A549 (cell line): Measurements from ENCODE around the gene CCDC70.

Source experiments
- CTCF ChIP-seq: fragments of >200 bp; sonication (Bioruptor Twin); formaldehyde crosslinking; IDR thresholded peaks from 3 replicates; pipeline ENCODE4 v1.5.1; 2016
- EP300 ChIP-seq, 2 experiments: fragments of >200 bp; sonication (Bioruptor Twin); formaldehyde crosslinking; IDR thresholded peaks; 2 replicates in 1 of 2; 3 replicates in 1 of 2; pipeline ENCODE4 v1.6.1; 2016 to 2017
- FOSL2 ChIP-seq, 2 experiments: fragments of 450-650 bp in 1 of 2; fragments of >200 bp in 1 of 2; sonication (Bioruptor Twin) in 1 of 2; formaldehyde crosslinking; IDR thresholded peaks; 2 replicates each; pipeline versions ENCODE4 v1.5.0 to v1.6.1; 2016 to 2020; ENCODE audit warnings: mild to moderate bottlenecking in 1 of 2, moderate library complexity in 1 of 2
- HMGXB4 ChIP-seq: fragments of 250-450 bp; sonication (Bioruptor Pico); IDR thresholded peaks from 2 replicates; pipeline ENCODE4 v1.5.0; 2021; ENCODE audit warnings: mild to moderate bottlenecking, moderate library complexity, borderline replicate concordance
- PBX3 ChIP-seq: IDR thresholded peaks from 2 replicates; pipeline ENCODE4 v1.6.1; 2012
- POLR2AphosphoS2 ChIP-seq: conservative IDR thresholded peaks from 2 replicates; pipeline ENCODE4 v1.6.1; 2012; ENCODE audit warnings: low read length, improper control_type of control experiment, inconsistent platforms
- RFX5 ChIP-seq: fragments of 450-650 bp; IDR thresholded peaks from 2 replicates; pipeline ENCODE4 v1.7.1; 2014; ENCODE audit warnings: antibody characterized with exemption, mild to moderate bottlenecking, moderate library complexity
- ZFP36 ChIP-seq: fragments of 450-650 bp; IDR thresholded peaks from 2 replicates; pipeline ENCODE4 v1.6.1; 2014; ENCODE audit warnings: borderline replicate concordance; ENCODE audit not compliant: partially characterized antibody

- TF ChIP-seq PBX3, result no peak
- no peak for TF ChIP-seq RFX5
- TF ChIP-seq FOSL2 (IDR thresholded peaks at IDR 0.05), result no peak
- TF ChIP-seq FOSL2 (CRISPR knock-in tag; IDR thresholded peaks at IDR 0.05), result no peak
- TF ChIP-seq HMGXB4 (CRISPR knock-in tag), result no peak
- no peak for TF ChIP-seq POLR2AphosphoS2
- TF ChIP-seq ZFP36, result no peak
- no peak for TF ChIP-seq CTCF
- TF ChIP-seq EP300 (IDR thresholded peaks at IDR 0.05), result no peak
Observed at GRCh38 chr13:51846756-51847155, 15.0 kb upstream of the CCDC70 start.
